LNCAP (cell line): ENCODE data around the gene ABTB1.

ENCODE experiments used
- CTCF ChIP-seq: fragments of 450-650 bp; IDR thresholded peaks from 2 replicates; pipeline ENCODE4 v1.5.1; 2017; ENCODE audit warnings: mild to moderate bottlenecking

Gene ABTB1

DNA sequence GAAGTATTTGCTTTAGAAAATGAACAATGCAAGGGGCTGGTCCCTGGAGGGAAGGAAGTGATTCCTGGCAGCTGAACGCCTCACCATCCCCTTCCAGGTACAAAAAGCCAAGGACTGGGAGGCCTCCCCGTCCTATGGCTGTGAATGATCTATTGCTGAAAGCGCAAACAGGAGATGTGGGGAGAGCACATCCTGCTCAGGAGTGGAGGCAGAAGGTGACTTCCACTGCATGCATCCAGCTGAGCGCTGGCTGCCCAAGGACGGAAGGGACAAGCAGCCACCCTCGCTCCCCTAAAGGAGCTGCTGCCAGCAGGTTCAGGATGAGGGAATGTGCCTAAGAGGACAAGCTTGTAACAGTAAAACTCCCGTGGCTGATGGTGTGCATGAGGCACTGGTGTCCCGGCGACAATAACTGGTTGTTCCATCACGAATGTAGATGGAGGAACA lies 41.4 kb downstream of the ABTB1 start:
- TF ChIP-seq CTCF, result no peak

DNA sequence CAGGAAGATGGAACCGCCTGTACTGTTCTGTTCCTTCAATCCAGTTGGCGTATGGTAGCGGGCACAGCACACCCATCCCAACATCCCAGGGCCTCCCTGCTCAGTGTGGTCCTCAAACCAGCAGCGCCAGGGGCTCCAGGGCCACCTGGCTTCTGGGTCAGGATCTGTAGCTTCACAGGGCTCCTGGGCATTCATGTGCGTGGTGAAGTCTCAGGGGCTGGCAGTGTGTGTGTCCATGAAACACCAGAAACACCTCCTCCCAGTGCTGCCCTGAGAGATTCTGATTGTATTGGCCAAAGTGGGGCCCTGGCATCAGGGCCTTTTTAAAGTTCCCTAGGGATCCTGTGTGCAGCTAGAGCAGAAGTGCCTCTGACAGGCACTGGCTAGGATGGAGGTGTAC lies 42.1 kb downstream of the ABTB1 start:
- TF ChIP-seq CTCF, result no peak

DNA sequence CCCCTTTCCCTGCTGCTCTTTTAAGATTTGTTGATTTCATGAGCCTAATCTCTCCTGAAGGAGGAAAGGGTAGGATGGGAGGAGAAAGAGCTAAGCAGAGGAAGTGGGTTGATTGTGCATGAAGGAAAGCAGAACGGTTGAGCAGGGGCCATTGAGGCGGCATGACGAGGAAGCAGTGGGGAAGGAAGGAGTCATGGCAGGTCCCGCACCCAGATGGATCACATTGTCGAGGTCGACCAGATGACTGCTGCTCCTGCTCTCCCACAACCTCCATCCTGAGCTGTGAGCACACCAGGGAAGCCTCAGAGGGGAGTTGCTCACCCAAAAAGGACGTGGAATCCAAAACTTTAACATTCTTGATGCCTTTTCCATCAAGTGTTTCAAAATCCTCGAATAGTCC lies 42.8 kb downstream of the ABTB1 start:
- no peak for TF ChIP-seq CTCF

DNA sequence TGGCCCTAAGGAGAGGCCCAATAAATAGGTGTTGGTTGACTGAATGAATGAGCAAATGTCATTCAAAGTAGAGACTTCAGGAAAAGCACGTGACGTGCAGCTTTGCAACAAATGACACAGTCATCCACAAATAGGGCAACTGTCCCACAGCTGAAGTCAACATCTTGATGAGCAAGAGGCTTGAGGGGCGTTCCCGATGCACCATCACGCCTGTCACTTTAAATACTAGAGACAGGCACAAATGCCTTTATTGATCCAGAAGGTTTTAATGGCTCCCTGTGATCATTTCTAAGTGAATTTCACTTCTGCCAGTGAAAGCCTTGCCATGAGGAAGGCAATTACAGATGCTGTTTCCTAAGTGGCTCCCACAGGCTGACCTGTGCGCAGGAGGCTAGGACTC lies 43.6 kb downstream of the ABTB1 start:
- no peak for TF ChIP-seq CTCF

DNA sequence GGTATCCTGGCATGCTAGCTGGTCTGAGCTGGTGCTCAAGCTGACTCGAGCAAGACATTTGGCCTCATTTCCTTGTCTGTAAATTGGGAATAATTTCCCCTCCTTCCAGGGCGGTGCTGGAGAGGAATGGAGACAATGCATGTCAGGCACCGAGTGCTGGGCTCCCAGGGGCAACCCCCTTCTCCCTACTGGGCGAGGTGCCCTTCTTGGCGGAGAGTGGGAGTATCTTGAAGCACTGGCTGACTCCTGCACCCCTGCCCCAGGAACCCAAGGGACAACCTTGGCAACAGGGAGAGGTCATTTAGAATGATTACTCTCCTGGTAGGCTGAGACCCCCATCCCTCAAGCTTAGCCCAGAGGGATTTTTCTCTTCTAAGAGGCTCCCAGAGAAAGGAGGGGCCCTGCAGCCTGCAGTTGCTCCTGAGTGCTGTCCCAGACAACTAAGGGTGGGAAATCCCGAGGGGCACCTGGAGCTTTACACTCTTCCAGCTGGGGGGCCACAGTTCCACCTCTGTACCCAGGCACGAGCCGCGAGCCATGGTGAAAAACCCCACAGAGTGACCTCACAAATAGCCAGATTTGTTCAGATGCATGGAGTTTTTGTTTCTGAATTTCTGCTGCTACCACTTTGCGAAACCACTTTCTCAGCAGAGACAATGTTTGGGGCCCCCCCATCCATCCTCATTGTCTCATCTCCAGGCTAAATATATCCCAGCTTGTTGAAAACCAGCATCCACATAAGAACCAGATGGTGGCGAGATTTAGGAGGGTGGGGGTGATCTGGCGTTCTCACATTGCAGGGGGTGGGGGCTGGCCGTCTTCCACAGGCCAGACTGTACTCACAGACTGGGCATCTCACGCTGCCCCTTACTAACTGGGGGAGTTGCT lies 44.8 kb downstream of the ABTB1 start:
- no peak for TF ChIP-seq CTCF

DNA sequence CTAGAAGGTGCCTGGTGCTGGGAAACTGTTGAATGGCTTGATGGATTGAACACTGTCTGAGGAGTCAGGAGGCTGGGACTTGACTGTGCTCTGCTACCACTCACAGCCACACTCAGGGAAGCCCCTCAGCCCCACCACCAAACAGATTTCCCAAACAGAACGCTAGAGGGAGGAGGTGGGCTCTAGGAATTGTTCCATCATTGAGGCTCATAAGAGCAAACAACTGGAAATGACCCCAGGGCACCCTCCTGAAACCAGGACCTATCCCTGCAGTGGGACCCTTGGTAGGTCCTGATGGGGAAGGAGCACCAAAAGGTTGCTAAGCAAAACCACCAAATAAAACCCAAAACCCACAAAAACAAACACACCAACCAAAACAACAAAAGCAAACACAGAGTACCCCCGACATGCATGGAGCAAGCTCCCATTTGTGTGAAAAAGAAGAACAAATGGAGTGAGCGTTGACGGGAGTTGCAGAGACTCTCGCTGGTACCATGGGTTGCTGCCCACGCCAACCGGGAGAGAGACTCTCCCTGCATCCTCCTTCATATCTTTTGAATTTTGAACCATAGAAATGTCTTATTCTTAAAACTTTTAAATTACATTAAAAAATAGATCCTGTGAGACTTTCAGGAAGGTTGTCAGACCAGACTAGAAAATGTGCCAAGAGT lies 45.6 kb downstream of the ABTB1 start:
- no peak for TF ChIP-seq CTCF

DNA sequence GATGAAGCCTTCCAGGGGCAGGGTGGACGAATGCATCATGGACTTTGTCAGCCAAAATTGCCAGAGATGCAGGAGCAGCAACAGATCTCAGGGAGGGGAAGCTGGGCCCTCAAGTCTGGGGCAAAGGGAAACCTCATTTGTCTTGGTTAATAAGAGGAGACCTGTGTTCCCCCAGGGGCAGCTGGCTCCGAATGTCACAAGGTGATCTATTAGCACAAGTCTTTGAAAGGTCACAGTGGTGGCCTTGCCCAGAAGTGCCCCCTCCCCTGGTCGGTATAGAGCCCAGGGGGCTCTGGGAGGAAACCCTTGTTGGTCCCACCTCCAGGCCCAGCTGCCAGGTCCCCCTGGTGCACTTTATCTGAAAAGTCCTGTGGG lies 46.2 kb downstream of the ABTB1 start:
- TF ChIP-seq CTCF, result no peak
